HG03139 (cell line): ENCODE results near the gene CRADD.

Experiments used
- ATAC-seq: cut with Tn5 transposase; IDR thresholded peaks from one replicate; pipeline ENCODE4 v1.9.1; 2021; ENCODE audit not compliant: unreplicated experiment

Gene CRADD

GRCh38 chr12:93756288-93756687, 79.1 kb downstream of the CRADD start:
- ATAC-seq, result no peak

- no peak for ATAC-seq
Observed at GRCh38 chr12:93757792-93758694, 80.9 kb downstream of the CRADD start.

GRCh38 chr12:93758801-93759373, 81.7 kb downstream of the CRADD start:
- ATAC-seq, result no peak

- ATAC-seq, result no peak
Observed at GRCh38 chr12:93759512-93760081, 82.4 kb downstream of the CRADD start.

GRCh38 chr12:93760275-93760875, 83.2 kb downstream of the CRADD start:
- ATAC-seq, result no peak

GRCh38 chr12:93762059-93762719, 85.0 kb downstream of the CRADD start:
- ATAC-seq, result no peak

- ATAC-seq, result no peak
Observed at GRCh38 chr12:93762912-93763553, 85.9 kb downstream of the CRADD start.

- ATAC-seq, result no peak
Observed at GRCh38 chr12:93763746-93764147, 86.6 kb downstream of the CRADD start.

GRCh38 chr12:93766371-93766770, 89.2 kb downstream of the CRADD start:
- no peak for ATAC-seq

GRCh38 chr12:93766796-93767523, 89.8 kb downstream of the CRADD start:
- ATAC-seq, result no peak

GRCh38 chr12:93767524-93767863, 90.3 kb downstream of the CRADD start:
- ATAC-seq, result no peak

- ATAC-seq, result no peak
Observed at GRCh38 chr12:93772003-93772700, 95.0 kb downstream of the CRADD start.

GRCh38 chr12:93773122-93773871, 96.1 kb downstream of the CRADD start:
- ATAC-seq, result no peak

GRCh38 chr12:93776581-93777018, 99.4 kb downstream of the CRADD start:
- ATAC-seq, result no peak

GRCh38 chr12:93777254-93777653, 100.1 kb downstream of the CRADD start:
- no peak for ATAC-seq

- ATAC-seq, result no peak
Observed at GRCh38 chr12:93778306-93778705, 101.1 kb downstream of the CRADD start.

GRCh38 chr12:93778766-93779165, 101.6 kb downstream of the CRADD start:
- ATAC-seq, result no peak

- ATAC-seq, result no peak
Observed at GRCh38 chr12:93780101-93780641, 103.0 kb downstream of the CRADD start.
